Measurements from ENCODE around the gene EML2.

EML2 gene

DNA sequence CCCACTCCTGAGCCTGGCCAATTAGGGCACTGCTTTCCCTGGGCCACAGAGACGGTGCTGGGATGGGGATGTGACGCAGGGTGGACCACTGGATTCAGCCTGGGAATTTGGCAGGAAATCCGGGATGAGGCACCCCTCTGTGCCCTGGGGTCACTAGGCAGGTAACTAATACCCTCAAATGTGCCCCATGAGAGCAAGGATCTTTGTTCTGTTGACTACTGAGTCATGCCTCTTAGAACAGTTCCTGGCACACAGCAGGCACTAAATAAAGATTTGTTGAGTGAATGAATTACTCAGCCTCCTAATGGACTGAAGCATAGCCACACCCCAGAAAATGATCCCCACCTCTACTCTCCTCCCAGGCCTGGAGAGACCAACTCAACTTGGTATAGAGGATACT, 70.5 kb downstream of the EML2 start:
- H3K4me3 ChIP-seq (ENCODE audit: low read depth in 1 of 2, low read length in 1 of 2): no peak overlapping the region
- no peak for TF ChIP-seq CTCF (IDR thresholded peaks at IDR 0.05)
- H3K36me3 ChIP-seq: no peaks in the 10 kb centered on the region
- H3K27me3 ChIP-seq: no peaks in the 10 kb centered on the region
- no peaks in the 10 kb centered on the region for H3K9me3 ChIP-seq
- H3K27ac ChIP-seq: no peak overlapping the region
- no peaks in the 10 kb centered on the region for H3K4me1 ChIP-seq (ENCODE audit: control insufficient read depth in 1 of 2, insufficient read depth in 1 of 2, low read depth in 1 of 2, low read length in 1 of 2)

GRCh38 chr19:45567609-45568008, 71.6 kb downstream of the EML2 start:
- H3K4me1 ChIP-seq (ENCODE audit: control insufficient read depth in 1 of 2, insufficient read depth in 1 of 2, low read depth in 1 of 2, low read length in 1 of 2): no peaks in the 10 kb centered on the region
- no peaks in the 10 kb centered on the region for H3K36me3 ChIP-seq
- H3K4me3 ChIP-seq (ENCODE audit: low read depth in 1 of 2, low read length in 1 of 2): no peak overlapping the region
- TF ChIP-seq CTCF (IDR thresholded peaks at IDR 0.05): no peak
- H3K9me3 ChIP-seq: no peaks in the 10 kb centered on the region
- no peaks in the 10 kb centered on the region for H3K27me3 ChIP-seq
- H3K27ac ChIP-seq: no peak overlapping the region

DNA sequence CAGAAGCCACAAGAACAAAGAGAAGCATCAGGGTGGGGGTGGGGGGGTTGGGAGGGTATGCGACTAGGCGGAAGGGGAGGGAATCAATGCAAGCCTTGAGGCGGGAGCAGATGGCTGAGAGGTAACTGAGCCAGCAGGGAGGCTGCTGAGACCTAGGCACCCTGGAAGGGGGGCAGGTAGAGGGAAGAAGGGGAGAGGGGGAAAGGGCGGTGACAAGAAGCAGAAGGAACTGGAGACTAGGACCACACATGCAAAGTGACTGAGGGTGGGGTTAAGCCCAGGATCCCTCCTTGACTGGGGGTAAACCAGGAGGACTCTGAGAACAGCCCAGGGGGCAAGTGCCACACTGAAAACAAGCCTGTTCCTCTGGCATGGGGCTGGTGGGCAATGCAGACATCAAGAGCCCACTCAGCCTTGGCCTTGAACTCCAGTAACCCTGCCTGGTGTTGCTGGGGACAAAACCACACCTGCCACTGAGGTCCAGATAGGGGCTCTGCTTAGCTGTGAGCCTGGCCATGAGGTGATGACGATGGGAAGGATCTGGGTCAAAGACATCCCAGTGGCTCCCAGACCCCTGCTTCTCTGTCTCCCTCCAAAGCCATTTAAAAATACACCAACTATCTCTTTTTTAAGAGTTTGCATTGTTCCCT, 74.9 kb downstream of the EML2 start:
- H3K4me3 ChIP-seq (ENCODE audit: low read depth in 1 of 2, low read length in 1 of 2): no peak overlapping the region
- TF ChIP-seq CTCF (IDR thresholded peaks at IDR 0.05): no peak
- no peaks in the 10 kb centered on the region for H3K9me3 ChIP-seq
- no peaks in the 10 kb centered on the region for H3K27me3 ChIP-seq
- no peak overlapping the region for H3K27ac ChIP-seq
- H3K36me3 ChIP-seq: no peaks in the 10 kb centered on the region
- no peaks in the 10 kb centered on the region for H3K4me1 ChIP-seq (ENCODE audit: control insufficient read depth in 1 of 2, insufficient read depth in 1 of 2, low read depth in 1 of 2, low read length in 1 of 2)

DNA sequence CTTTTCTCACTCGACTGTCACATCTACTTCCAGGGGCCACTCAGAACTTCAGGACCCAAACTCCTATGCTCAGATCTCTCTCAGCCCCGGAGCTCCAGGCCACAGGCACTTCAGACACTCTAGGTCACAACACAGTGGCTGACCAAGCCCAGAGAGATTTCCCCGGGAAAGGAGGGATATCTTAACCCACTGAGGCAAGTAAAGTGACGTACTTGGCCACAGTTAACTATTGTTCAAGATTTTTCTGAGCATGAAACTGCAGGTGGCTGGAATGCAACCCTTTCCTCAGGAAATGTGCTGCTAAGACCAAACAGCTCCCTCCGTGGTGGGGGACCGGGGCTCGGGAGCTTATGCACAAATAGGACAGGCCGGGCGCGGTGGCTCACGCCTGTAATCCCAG, 78.5 kb downstream of the EML2 start:
- Histone ChIP-seq H3K27ac (no peak overlapping the region), H3K9me3 (no peaks in the 10 kb centered on the region), H3K27me3 (no peaks in the 10 kb centered on the region), H3K36me3 (no peaks in the 10 kb centered on the region), H3K4me3 (ENCODE audit: low read depth in 1 of 2, low read length in 1 of 2) (no peak overlapping the region), H3K4me1 (ENCODE audit: control insufficient read depth in 1 of 2, insufficient read depth in 1 of 2, low read depth in 1 of 2, low read length in 1 of 2) (peaks cover 7 to 8% of the 10 kb centered on the region in 2 experiments)
- TF ChIP-seq CTCF (IDR thresholded peaks at IDR 0.05): no peak

GRCh38 chr19:45560038-45560437, 79.2 kb downstream of the EML2 start:
- no peak overlapping the region for H3K27ac ChIP-seq
- TF ChIP-seq CTCF (IDR thresholded peaks at IDR 0.05): no peak

More at GRCh38 chr19:45560038-45560437, 79.2 kb downstream of the EML2 start:
- no peaks in the 10 kb centered on the region for H3K36me3 ChIP-seq
- H3K4me3 ChIP-seq (ENCODE audit: low read depth in 1 of 2, low read length in 1 of 2): no peak overlapping the region
- no peaks in the 10 kb centered on the region for H3K27me3 ChIP-seq
- H3K9me3 ChIP-seq: no peaks in the 10 kb centered on the region
- peaks cover 7 to 8% of the 10 kb centered on the region in 2 experiments for H3K4me1 ChIP-seq (ENCODE audit: control insufficient read depth in 1 of 2, insufficient read depth in 1 of 2, low read depth in 1 of 2, low read length in 1 of 2)
